GM18498 (cell line): ENCODE measurements around the gene CTDSPL.
"Not testable (repeated sequence)": the region's sequence is repeated elsewhere in the genome, so short reads cannot be mapped to it uniquely, and the experiment has no call there.

Source experiments
- ATAC-seq: cut with Tn5 transposase; IDR thresholded peaks from one replicate; pipeline ENCODE4 v1.9.1; 2021; ENCODE audit warnings: mild to moderate bottlenecking, moderate library complexity; ENCODE audit not compliant: unreplicated experiment

Gene CTDSPL

DNA sequence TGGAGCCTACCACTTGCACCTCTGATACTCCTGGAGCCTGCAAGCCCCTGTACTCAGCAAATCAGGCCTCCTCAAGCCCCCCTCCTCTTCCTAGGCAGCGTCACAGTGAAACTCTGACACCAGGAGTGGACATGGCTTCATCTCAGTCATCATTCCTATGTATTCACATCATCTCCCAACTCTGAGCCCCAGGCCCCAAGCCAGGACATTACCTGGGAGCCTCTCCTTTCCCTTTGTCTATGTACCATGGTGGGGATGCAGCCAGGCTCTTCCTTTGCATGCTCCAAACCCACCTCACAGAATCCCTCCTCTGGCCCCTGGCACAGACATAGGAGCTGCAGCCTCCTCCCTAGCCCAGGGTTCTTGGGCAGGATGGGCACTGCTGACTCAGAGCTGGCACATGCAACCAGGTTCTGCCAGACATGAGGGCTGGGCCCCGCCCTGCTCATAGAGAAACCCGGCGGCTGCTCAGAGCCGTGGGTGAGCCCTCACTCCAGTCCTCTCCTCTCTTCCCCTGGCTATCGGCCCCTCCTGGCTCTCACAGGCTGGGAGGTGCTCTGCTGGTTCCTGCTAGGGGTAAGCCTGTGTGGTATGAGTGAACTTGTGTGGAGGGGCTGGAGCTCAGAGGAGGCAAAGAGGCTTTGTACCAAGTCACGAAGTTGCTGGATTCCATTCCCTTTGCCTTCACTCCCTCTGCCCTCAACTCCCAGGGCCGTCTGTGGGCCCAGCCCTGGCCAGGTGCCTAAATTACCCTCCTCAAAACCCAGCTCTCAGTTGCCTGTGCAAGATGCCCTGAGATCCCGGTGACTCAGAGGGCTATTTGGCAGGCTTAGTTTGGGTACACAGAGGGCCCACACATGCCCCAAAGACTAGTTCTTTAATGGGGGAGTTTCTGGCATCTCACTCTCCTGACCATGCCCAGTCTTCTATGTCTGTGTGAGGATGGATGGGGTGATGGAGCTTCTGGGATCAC lies 169.6 kb downstream of the CTDSPL start:
- no peak for ATAC-seq

DNA sequence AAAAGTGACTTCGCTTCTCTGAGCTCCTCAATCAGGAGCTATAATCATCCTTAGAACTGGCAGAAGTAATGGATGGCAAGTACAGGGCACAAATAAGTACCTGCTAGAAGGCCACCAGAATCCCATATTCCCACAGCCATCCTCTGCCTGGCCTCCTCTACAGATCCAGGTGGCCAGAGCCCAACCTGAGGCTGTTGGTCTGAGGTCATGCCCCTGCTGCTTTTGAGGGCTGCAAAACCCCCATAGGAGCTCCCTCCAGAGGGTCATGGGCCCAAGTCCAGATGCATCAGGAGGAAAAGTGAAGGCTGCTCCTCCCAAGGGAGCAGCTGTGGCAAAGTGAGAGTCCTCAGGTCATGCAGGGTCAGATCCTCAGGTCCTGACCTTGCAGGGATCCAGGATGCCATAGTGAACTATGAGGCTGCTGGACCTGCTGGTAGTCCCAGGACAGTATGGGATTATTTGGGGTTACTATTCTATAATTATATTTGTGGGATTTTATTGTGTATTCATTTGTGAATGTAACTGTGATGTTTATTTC lies 170.7 kb downstream of the CTDSPL start:
- no peak for ATAC-seq

DNA sequence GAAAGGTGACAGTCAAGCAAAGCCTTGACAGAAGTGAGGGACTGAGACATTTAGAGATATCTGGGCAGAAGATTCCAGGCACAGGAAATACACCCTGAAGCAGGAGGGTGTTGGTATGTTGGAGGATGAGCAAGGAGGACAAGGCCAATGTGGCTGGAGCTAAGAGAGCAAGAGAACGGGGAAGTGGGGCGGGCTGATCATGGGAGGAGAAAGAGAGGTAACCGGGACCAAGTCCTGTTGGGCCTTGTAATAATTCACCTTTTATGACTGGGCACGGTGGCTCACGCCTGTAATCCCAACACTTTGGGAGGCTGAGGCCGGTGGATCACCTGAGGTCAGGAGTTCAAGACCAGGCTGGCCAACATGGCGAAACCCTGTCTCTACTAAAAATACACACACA lies 171.9 kb downstream of the CTDSPL start:
- not testable (repeated sequence) for ATAC-seq
